Stimulated activated CD4-positive, alpha-beta T cell treated with anti-CD3 and anti-CD28 coated beads, Interleukin-1b, Interleukin-23, amount 100 ng/mL, for 4 hours (primary cell): ENCODE data around the gene PIK3AP1.

Source experiments
- DNase-seq, 2 donors: peaks; one replicate each; pipeline ENCODE4 v3.0.0-alpha.2; 2020; ENCODE audit warnings: low read depth in 2 of 2

PIK3AP1 gene

GRCh38 chr10:96645191-96645721 lies 75.1 kb downstream of the PIK3AP1 start:
- DNase-seq = no peak

DNA sequence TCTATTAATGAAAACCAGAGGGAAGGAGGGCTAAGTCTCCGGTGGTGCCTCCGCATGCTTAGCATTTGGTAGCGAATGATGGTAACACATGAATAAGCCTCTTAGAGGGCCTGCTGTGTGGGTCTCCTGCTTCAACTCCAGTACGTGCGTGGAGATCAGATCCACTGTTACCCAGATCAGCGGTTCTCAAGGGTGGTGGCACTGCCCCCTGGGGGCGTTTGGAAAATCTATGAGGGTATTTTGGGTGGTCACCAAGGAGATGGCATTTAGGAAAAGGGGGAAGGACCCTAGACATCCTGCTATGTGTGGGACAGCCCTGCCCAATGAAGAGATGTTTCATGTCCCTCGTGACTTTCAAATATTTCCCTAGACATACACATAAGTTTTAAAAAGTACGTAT lies 76.4 kb downstream of the PIK3AP1 start:
- DNase-seq = no peak

- DNase-seq = peak; percentile 20 to 39
Measured at GRCh38 chr10:96642973-96643372, 77.3 kb downstream of the PIK3AP1 start.

- DNase-seq = no peak
Measured at GRCh38 chr10:96642530-96642929, 77.8 kb downstream of the PIK3AP1 start.

DNA sequence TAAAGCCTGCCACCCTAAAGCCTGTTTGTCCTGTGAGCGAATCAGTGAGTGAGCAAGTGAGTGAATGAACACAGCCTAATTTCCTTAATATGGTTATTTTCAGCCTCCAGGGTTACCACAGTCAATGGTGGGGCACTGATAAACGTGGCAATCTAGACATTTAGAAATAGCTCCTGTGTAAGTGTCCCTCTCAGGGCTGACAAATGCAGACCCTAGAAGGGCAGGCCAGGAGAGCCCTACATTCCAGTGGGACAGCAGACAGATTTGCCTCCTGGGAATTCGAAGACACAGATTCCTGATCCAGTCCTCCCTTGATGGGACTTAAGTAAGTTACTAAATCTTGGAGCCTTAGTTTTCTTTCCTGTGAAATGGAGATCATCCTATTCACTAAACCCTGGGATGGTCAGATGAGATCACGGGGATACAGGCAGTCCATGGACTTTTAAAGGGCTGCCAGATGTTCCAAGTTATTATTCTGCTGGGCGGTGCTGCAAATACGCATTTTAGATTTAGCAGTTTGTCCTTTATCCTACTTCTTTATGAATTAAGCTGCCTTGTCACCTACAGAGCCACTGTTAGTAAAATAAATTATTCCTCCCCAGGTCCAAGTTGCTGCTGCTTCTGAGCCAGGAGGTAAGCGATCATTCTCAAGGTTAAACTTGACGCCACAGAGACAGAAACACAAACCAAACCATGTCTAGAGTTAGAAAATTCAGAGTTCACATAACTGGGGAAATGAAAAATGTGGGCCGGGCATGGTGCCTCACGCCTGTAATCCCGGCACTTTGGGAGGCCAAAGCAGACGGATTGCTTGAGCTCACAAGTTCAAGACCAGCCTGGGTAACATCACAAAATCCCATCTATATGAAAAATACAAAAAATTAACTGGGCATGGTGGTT lies 78.7 kb downstream of the PIK3AP1 start:
- no peak for DNase-seq

- DNase-seq = no peak
Measured at GRCh38 chr10:96639899-96640298, 80.4 kb downstream of the PIK3AP1 start.

DNA sequence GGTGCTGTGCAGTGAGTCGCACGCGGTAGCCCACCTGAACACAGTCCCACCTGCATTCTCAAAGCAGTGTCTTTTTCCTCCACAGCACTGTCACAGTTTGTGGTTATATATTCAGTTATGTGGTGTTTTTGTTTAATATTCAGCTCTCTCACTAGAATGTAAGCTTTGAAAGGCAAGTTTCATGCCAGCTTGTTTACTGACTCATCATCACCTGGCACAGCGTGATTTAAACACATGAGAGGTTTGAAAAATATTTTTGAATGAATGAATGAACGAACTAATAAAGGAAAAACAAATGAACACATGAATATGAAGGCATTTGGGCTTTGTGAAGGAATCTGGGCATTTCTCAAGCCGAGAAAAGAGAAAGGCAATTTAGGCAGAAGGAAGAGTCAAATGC lies 81.6 kb downstream of the PIK3AP1 start:
- DNase-seq = no peak

DNA sequence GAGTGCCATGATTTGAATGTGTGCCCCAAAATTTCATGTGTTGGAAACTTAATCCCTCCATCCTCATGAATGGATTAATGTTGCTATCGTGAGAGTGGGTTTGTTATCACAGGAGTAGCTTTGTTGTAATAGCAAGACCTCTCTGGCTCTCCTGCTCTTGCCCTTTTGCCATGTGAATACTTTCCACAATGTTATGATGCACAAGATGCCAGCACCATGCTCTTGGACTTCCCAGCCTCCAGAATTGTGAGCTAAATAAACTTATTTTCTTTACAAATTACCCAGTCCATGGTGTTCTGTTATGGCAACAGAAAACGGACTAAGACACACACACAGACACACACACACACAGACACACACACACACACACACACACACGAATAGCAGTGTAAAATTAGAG lies 82.2 kb downstream of the PIK3AP1 start:
- no peak for DNase-seq

DNA sequence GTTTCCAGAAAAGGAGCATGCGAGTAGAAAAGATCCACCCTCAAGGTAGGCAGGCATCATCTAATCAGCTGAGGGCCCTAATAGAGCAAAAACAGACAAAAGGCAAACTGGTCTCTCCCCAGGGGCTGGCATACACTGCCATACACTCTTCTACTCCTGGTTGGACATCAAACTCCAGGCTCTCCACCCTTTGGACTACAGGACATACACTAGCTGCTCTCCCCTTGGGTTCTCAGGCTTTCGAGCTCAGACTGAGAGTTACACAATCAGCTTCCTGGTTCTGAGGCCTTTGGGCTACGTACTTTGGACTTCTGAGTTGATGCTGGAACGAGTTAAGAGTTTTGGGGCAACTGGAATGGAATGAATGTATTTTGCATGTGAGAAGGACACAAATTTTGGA lies 82.6 kb downstream of the PIK3AP1 start:
- DNase-seq = no peak

GRCh38 chr10:96636551-96636950 lies 83.8 kb downstream of the PIK3AP1 start:
- no peak for DNase-seq

GRCh38 chr10:96632974-96633710 lies 87.2 kb downstream of the PIK3AP1 start:
- no peak for DNase-seq

DNA sequence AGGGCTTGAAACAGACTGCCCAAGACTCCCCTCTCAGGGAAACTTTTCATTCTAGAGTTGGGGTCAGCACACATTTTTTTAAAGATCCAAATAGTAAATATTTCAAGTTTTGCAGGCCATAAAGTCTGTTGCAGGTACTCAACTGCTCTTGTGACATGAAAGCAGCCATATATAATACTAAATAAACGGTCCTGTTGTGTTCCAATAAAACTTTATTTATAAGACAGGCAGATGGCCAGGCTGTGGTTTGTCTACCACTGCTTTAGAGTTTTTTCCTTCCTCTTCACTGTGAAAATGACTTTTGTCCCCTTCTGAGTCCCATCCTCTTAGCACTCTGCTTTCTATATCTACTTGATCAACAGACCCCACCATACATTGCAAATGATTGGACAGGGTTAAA lies 93.0 kb downstream of the PIK3AP1 start:
- DNase-seq = no peak

DNA sequence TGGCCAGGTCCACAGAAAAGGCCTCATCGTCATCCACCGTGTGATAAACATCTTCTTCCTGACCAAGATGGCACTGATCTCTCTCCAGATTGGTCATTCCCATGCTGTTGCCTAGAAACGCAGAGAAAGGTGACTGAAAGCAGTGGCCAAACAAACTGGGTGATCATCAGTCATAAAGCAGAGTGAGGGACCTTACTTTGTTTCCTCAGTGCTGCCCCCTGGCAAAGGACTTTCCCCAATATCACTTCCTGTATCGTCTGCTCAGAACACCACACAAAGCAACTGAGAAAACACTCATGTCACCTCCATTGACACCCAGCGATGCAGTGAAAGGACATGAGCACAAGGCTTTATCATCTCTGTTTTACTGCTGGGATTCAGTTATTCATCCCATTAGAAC lies 93.5 kb downstream of the PIK3AP1 start:
- no peak for DNase-seq

DNA sequence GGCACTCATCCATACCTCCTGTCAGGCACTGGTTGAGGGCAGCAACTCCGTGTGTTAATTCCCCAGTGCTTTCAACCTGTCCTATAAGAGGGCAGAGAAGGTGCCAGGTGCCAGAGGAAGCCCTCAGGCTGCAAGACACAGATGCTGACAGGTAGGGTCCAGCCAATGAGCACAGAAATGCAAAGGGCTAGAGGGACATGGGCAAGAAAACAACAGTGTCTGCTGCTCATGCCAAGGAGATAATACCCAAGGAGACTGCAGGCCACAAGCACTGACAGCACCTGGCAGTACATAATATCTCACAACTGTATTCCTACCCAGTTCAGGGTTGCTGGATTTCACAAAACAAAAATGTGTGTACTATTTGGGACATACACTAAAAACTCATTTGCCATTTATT lies 95.1 kb downstream of the PIK3AP1 start:
- DNase-seq = no peak

GRCh38 chr10:96622013-96622787 lies 98.1 kb downstream of the PIK3AP1 start:
- DNase-seq = no peak

DNA sequence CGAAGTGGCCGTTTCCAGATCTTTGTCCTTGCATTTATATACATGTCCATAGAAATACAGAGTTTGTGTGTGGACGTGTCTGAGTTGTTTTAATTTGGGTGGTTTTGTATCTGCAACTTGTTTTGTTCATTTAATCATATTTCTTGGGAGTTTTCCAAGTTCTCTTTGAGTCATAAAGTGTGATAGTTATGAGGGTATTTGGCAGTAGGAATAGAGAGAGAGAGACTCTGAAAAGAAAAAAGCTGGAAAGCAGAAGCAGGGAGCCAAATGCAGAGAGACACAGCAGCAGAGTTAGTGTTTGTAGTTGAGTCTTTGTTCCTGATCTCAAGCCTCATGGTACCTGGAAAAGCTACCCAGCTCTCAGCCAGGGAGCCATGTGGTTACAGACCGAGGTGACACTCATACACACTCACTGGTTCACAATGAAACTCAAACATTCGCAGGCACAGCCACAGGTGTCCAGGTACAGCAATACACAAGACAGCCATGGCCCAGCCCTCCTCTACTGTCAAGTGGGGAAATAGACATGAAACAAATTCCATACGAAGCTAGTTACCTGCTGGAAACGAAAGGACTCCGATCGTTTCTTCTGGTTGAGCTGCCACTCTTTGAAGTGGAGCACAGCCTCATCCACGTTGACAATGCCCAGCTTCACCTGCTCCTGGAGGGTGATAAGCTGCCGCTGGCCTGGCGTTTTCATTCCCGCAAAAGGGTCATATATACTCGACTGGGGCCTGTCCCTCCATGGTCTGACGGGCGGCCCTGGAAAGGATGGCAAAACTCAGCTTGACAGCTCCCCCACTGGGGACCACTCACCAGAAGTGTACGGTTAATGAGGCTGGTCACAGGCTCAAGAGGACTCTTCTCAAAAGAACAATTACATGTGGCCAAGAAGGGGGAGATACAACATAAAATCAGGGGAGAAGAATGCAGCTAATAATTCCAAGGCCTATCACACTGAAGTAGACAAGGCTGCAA lies 100.2 kb downstream of the PIK3AP1 start:
- DNase-seq = no peak

DNA sequence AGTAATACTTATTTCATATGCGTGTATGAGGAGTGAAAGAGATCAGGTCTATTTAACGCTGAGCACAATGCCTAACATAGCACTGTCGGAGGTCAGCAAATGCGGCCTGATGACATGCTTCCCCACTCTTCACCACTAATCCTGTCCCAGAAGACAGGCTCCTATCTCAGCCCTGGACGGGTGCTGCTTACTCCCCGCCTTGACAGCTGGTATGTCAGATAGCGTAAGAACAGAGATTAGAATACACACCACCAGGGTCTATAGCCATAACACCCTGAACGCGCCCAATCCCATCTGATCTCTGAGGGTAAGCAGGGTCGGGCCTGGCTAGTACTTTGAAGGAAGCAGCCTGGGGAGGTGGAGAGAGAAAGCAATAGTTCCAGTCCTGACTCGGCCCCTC lies 101.2 kb downstream of the PIK3AP1 start:
- no peak for DNase-seq

- DNase-seq = no peak
Measured at GRCh38 chr10:96618653-96619052, 101.7 kb downstream of the PIK3AP1 start.

GRCh38 chr10:96616961-96617360 lies 103.4 kb downstream of the PIK3AP1 start:
- no peak for DNase-seq

DNA sequence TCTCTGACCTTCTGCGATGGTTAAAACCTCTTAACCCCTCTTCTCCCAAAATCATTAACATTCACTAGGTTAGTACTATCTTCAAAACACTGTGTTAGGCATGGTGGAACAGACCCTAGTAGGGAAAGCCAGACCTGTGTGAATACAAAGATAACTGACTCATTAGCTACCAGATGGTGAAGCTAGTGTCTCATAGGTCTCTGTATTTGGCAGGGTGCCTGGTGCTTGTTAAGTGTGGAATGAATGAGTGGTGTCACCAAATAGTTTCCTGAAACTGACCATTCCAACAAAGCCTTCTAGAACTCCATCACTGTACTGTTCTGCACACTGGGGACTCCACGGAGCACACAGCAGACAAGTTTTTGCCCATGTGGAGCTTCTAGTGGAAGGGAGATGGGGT lies 105.8 kb downstream of the PIK3AP1 start:
- DNase-seq = no peak

DNA sequence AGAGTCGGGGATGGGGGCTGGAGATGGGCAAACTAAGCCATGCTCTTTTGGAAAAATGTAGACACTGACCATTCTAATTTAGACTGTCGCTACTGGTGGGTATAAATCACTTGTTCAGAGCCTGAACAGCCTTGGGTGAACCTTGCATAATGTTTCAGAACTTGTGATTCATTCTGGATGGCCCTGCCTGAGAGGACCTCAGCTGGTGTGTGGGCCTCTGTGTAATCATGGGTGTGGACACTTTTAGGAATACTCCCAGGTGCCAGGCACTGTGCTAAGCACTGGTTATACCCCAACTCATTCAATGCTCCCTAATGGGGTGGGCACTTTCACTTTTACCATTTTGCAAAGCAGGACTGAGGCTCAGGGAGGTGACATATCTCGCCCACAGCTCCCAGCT lies 106.7 kb downstream of the PIK3AP1 start:
- DNase-seq = no peak
